Measurements from ENCODE around the gene RYR2.

The RYR2 gene

GRCh38 chr1:237041795-237042525 lies at the start of gene RYR2:
RYR2 (plus strand) TSS chr1:237042184; CDS start chr1:237042522, 338 bp downstream.
- no peak within 1 kb of the TSS for H3K4me3 ChIP-seq (ENCODE audit: low read depth, low read length)

GRCh38 chr1:236992449-236992848 lies 49.5 kb upstream of the RYR2 start:
- no peak overlapping the region for H3K4me3 ChIP-seq (ENCODE audit: low read depth, low read length)
- no peak for TF ChIP-seq CTCF (IDR thresholded peaks at IDR 0.05; ENCODE audit: low read depth, low read length)

More at GRCh38 chr1:237041795-237042525, at the start of gene RYR2:
- TF ChIP-seq CTCF (IDR thresholded peaks at IDR 0.05; ENCODE audit: low read depth, low read length), result no peak

- TF ChIP-seq CTCF (IDR thresholded peaks at IDR 0.05; ENCODE audit: low read depth, low read length), result no peak
Observed at GRCh38 chr1:236994450-236994849, 47.5 kb upstream of the RYR2 start.

GRCh38 chr1:236997361-236997760 lies 44.6 kb upstream of the RYR2 start:
- H3K4me3 ChIP-seq (ENCODE audit: low read depth, low read length), result no peak overlapping the region
- TF ChIP-seq CTCF (IDR thresholded peaks at IDR 0.05; ENCODE audit: low read depth, low read length), result no peak

More at GRCh38 chr1:236994450-236994849, 47.5 kb upstream of the RYR2 start:
- H3K4me3 ChIP-seq (ENCODE audit: low read depth, low read length), result no peak overlapping the region

GRCh38 chr1:236997882-236998281 lies 44.1 kb upstream of the RYR2 start:
- no peak for TF ChIP-seq CTCF (IDR thresholded peaks at IDR 0.05; ENCODE audit: low read depth, low read length)
- H3K4me3 ChIP-seq (ENCODE audit: low read depth, low read length), result no peak overlapping the region

GRCh38 chr1:236998546-236998945 lies 43.4 kb upstream of the RYR2 start:
- H3K4me3 ChIP-seq (ENCODE audit: low read depth, low read length), result no peak overlapping the region
- TF ChIP-seq CTCF (IDR thresholded peaks at IDR 0.05; ENCODE audit: low read depth, low read length), result no peak

- no peak overlapping the region for H3K4me3 ChIP-seq (ENCODE audit: low read depth, low read length)
- TF ChIP-seq CTCF (IDR thresholded peaks at IDR 0.05; ENCODE audit: low read depth, low read length), result no peak
Observed at GRCh38 chr1:237000191-237000590, 41.8 kb upstream of the RYR2 start.
